Measurements from ENCODE around the gene ZNF418. TPM values are rescaled to one million over a fixed set of nuclear protein-coding genes. Genes with fewer than 3 reads are reported as not detected.

The ZNF418 gene
- total and polyA plus RNA-seq, 2 of the 13 experiments (the other 11 are each of a cell fraction or from before 2014, with no cell fraction given): 0.07 to 0.27 TPM

GRCh38 chr19:57916168-57916995 lies 18.8 kb downstream of the ZNF418 start, which contains the start of gene ZNF417 (continued):
- TF ChIP-seq ZNF687 (CRISPR knock-in tag; IDR thresholded peaks at IDR 0.05): peak; percentile 66
- peak; percentile 88 for TF ChIP-seq E2F5 (CRISPR knock-in tag; conservative IDR thresholded peaks at IDR 0.05)
- TF ChIP-seq NFKBIZ (CRISPR knock-in tag; IDR thresholded peaks at IDR 0.05): peak; percentile 65; the same call in 1 of the 2 replicates
- peak; percentile 37; the same call in 1 of the 2 replicates for TF ChIP-seq CBX5 (CRISPR knock-in tag; IDR thresholded peaks at IDR 0.05; ENCODE audit: borderline replicate concordance)

- FAIRE-seq (peak; percentile 70), ATAC-seq (peak; percentile 13; the same call in 2 of the 3 replicates)
- peak overlapping the region; percentile 17 for H3K27ac ChIP-seq (ENCODE audit: extremely low read length, insufficient read depth, low read length)
- TF ChIP-seq AHR (CRISPR knock-in tag; IDR thresholded peaks at IDR 0.05) (no peak), TCF7 (IDR thresholded peaks at IDR 0.05; ENCODE audit: low read depth) (0 out of 2 replicates have a peak, but pooled peaks have one; percentile 33), HNF4A (CRISPR knock-in tag; IDR thresholded peaks at IDR 0.05) (peak; percentile 54; the same call in 1 of the 2 replicates), ZNF280B (CRISPR knock-in tag; IDR thresholded peaks at IDR 0.05; ENCODE audit: borderline replicate concordance) (no peak), THAP11 (CRISPR knock-in tag; IDR thresholded peaks at IDR 0.05) (peak; percentile 54; the same call in 1 of the 2 replicates), ZNF331 (CRISPR knock-in tag; IDR thresholded peaks at IDR 0.05) (no peak), GATAD2A (CRISPR knock-in tag; IDR thresholded peaks at IDR 0.05) (peak; percentile 45; the same call in 1 of the 2 replicates), ZNF264 (CRISPR knock-in tag; IDR thresholded peaks at IDR 0.05) (no peak), SRF (IDR thresholded peaks at IDR 0.05; ENCODE audit: low read depth, low read length) (peak; percentile 41; the same call in 1 of the 2 replicates), CEBPG (CRISPR knock-in tag; IDR thresholded peaks at IDR 0.05) (0 out of 2 replicates have a peak, but pooled peaks have one; percentile 13), FOXA1 (IDR thresholded peaks at IDR 0.05) (no peak), FOXA1 (CRISPR knock-in tag; IDR thresholded peaks at IDR 0.05) (0 out of 2 replicates have a peak, but pooled peaks have one; percentile 40), CHD2 (IDR thresholded peaks at IDR 0.05; ENCODE audit: low read depth, low read length) (no peak)
Observed at GRCh38 chr19:57914531-57914930, 20.7 kb downstream of the ZNF418 start.

More at GRCh38 chr19:57914531-57914930, 20.7 kb downstream of the ZNF418 start:
- Histone ChIP-seq H3K4me2 (ENCODE audit: low read depth, low read length) (peak overlapping the region; percentile 75), H3K36me3 (replicated peaks in 1 of 2; ENCODE audit: control insufficient read depth in 1 of 2, insufficient read depth in 2 of 2, low read length in 2 of 2) (peaks cover 3 to 11% of the 10 kb centered on the region in 2 experiments; a peak in 3 of 5 replicates), H2AFZ (ENCODE audit: low read length) (no peak overlapping the region), H3K4me1 (ENCODE audit: insufficient read depth, low read length) (peaks cover 21% of the 10 kb centered on the region), H3K27me3 (ENCODE audit: control insufficient read depth in 1 of 2, insufficient read depth in 2 of 2, low read length in 2 of 2) (no peaks in the 10 kb centered on the region), H3K9me3 (ENCODE audit: low read length) (no peaks in the 10 kb centered on the region), H3K4me3 (replicated peaks in 1 of 3; ENCODE audit: insufficient read depth in 1 of 3, low read depth in 2 of 3, low read length in 3 of 3) (0 out of 6 replicates have a peak overlapping the region, but pooled peaks of 1 of the 3 experiments have one; percentile 86), H4K20me1 (ENCODE audit: insufficient read depth, low read length) (no peaks in the 10 kb centered on the region), H3K9ac (ENCODE audit: insufficient read depth, low read depth, low read length) (no peak overlapping the region), H3K79me2 (ENCODE audit: insufficient read depth, low read length) (peaks cover 21% of the 10 kb centered on the region)
- ChIA-PET CTCF (ENCODE audit: low intra/inter-chr PET ratio, low total read pairs) (no interaction called here), POLR2A (no interaction called here)
- WGBS (ENCODE audit: low lambda C conversion rate): 40% methylated on average over 2 of the region's 3 CpGs
- in situ Hi-C loops (cut with HindIII; ENCODE audit: extremely low pct_ligation_motif_present, low pct_unique_long_range_greater_than_20kb): loop anchor here (10.0 kb wide), 1 partner anchor 240 kb away; the partner anchor contains the start of gene ZNF329
- intact Hi-C loops (cut with micrococcal nuclease; ENCODE audit: unreplicated experiment): no loop called here
- BruUV-seq (replicated peaks): no TSS peak
- peak; percentile 13 for DNase-seq (ENCODE audit: low spot score)

Data from HepG2 (cell line).